GM21447 (cell line): ENCODE measurements around the gene R3HDML.

Experiments used
- ATAC-seq: cut with Tn5 transposase; IDR thresholded peaks from one replicate; pipeline ENCODE4 v1.9.1; 2021; ENCODE audit not compliant: unreplicated experiment

The R3HDML gene

DNA sequence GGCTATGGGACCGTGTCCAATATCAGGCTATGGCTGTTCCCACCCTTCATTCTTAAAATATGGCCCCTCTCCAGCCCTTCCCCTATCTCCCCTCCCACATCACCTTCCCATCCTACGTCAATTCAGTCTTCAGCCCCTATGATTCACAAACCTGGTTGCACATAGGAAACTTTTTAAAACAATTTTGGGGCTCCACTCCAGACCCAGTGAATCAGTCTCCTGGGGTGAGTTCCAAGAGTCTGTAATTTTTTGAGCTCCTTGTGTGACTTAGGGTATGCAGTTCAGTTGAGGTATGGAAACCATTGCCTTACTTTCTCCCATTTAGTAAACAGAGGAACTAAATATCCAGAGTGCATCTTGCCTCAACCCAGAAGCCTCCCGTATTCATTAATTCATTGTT, 24.2 kb downstream of the R3HDML start:
- ATAC-seq: no peak

DNA sequence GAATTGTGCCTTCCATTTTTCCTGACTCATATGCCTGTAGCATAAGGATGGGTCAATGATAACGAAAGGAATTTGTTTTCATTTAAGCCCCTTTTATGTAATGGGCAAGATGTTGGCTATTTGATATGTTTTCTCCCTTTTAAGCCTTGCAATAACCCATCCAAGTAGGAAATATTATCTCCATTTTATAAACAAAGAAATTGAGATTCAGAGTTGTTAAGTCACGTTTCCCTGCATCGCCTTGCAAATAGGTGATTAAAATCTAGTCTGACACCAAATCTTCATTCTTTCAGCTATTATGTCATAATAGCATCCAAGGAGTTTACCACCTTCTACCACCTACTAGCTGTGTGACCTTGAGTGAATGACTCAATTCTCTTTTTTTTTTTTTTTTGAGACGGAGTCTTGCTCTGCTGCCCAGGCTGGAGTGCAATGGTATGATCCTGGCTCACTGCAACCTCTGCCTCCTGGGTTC, 25.7 kb downstream of the R3HDML start:
- no peak for ATAC-seq

DNA sequence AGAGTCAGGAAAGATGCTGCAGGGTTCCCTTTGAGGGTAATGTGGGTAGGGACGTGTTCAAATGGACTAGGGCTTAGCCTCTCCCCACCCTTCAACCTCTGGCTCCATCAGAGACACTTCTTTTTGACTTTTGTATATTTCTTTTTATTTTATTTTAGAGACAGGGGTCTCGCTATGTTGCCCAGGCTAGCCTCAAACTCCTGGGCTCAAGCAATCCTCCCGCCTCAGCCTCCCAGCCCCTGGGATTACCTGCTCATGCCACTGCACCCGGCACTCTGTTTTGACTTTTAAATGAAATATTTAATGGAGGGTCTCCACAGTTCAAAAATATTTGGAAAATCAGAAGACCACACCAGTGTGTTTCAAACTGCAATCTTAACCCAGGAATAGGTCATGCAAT, 27.2 kb downstream of the R3HDML start:
- ATAC-seq: no peak

DNA sequence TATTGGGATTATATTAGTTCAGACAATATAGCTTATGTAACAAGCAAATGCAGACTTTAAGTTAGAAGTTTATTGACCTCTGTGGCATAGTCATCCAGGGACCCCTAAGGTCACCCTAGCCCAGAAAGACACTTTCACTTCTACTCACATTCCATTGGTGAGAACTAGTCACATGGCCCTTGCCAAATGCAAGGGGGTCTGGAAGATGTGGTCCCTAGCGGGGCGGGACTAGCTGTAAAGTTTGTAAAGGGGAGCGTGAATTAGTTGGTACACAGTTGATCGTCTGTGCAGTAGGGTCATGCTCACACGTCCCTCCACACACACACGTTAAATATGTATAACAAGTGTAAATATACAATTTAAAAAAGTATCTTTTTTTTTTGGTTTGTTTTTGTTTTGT, 27.9 kb downstream of the R3HDML start:
- ATAC-seq: no peak

DNA sequence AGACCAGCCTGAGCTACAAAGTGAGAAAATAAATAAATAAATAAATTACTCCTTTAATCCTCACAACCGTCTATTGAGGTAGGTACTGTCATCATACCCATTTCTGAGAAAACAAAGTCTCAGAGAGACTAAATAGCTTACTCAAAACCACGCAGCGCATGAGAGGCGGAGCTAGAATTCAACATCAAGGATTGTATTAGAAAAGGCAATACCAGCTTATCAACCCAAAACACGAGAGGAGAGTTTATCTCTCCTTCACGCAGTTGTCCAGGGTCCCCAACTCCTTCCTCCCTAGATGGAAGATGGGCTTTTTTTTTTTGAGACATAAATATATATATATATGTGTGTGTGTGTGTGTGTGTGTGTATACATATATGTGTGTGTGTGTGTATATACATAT, 30.9 kb downstream of the R3HDML start:
- ATAC-seq: no peak

DNA sequence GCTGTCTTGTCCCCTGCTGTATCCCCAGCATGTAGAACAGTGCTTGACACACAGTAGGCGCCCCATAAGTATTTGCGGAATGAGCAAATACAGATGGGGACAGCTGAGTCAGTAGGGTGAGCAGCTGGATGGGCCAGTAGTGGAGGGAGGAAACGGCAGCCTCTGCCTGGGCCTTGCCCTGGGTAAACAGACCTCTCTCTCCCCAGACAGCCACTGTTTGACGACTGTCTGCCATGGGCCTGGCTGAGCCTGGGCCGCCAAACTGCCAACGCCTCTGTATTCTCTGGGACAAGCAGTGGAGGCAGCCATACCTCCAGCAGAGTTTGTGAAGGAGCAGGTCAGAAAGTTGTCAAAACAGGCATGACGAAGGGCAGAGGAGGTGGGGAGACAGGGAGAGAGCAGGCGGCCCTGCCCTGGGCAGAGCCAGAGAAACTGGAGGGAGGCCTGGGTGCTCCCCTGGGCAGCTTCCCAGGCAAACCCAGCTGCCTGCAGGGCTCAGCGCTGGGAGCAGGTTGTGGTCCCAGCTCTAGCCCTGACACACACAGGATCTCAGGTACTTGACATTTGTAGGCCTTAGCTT, 33.9 kb downstream of the R3HDML start:
- ATAC-seq: no peak

DNA sequence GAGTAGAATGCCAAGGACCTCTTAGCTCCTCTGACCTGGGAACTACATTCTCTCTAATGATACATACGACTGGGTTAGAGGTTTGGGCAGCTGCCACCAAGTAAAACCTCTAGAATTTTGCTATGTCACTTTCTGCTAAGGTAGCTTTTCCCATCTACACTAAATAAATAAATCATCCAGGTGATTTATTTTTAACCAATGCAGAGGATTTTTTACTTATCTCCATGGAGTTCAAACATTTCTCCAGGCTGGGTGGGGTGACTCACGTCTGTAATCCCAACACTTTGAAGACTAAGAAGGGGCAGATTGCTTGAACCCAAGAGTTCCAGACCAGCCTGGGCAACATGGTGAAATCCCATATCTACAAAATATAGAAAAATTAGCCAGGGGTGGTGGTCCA, 45.8 kb downstream of the R3HDML start:
- no peak for ATAC-seq

DNA sequence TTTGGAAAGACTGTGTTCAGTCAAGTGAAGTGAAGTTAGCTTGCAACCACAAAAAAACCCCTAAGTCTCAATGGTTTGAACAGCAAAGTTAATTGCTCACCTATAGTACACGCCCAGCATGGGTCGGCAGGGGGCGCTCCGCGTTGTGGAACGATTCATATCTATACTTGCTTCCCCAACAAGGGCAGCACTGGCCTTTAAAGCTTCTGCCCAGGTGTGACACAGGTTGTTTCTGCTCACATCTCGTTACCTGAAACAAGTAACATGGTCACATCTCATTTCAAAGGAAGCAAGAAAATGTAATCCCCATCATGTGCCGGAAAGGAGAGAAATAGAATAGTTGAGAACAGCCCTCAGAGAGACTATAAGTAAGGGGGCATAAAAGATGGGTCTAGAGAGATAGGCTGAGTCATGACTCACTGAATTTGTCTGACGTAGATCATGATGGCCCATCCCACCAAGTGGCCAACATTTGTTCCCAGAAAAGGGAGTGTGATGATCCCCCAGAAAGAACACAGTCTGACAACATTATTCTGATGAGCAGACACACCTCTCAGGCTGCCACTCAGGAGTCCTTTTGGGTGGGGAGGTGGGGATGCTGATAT, 47.7 kb downstream of the R3HDML start:
- ATAC-seq: no peak

DNA sequence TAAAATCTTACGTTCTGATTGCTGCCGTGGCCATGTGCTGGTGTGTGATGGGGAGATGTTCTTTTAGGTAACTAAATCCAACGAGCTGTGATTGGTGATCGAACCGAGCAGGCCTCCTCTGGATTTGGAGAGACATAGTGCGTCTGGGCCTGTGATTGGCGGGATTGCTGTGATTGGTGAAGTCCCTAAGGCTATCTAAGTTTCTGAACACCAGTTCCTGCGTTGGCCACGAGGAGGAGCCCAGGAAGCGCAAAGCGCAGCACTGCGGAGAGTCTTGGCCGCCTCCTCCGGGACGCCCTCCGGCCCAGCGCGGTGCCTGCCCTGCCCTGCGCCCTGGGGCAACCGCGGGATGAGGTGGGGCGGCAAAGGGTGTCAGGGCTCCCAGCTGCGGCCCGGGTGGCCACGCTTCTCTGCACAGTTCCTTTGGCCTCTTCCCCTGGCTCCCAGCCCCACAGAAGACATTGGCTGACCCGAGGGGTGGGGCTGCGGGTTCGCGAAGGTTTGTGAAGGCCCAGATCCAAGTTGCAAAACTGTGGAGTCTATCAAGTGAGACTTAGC, 51.7 kb downstream of the R3HDML start:
- ATAC-seq: no peak

DNA sequence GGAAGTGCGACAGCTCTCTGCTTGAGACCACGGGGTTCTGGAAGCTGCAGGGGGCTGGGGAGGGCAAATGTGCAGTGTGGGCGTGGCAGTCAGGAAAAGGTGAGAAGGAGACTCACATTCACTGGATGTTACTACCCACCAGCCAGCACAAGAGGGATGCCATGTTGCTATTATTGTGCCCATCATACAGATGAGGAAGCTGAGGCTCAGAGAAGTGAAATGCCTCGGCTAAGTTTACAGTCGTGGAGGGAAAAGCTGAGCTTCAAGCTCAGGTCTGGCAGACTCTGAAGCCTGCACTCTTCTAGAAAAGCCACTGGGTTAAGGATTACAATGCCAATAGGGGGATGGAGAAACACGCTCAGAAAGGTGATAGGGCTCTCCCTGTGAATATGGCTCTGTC, 53.0 kb downstream of the R3HDML start:
- ATAC-seq: no peak

DNA sequence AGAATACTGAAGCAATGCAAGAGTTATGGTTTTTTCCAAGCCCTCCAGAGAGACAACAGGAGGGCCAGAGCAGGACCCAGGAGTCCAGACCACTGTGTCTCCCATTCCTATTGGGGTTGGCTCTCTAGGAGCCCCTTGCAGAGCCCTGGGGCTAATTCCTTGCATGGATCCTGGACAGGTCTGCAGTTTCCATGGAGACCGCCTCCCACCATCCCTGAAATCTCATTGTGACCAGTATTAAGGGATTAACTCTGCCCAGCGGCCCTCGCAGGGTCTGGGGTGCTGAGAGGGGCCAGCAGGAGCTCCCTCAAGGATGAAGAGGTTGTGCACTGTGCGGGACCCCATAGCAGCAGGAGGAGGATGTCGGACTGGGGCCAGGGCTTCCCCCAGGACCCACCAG, 53.4 kb downstream of the R3HDML start:
- ATAC-seq: no peak

DNA sequence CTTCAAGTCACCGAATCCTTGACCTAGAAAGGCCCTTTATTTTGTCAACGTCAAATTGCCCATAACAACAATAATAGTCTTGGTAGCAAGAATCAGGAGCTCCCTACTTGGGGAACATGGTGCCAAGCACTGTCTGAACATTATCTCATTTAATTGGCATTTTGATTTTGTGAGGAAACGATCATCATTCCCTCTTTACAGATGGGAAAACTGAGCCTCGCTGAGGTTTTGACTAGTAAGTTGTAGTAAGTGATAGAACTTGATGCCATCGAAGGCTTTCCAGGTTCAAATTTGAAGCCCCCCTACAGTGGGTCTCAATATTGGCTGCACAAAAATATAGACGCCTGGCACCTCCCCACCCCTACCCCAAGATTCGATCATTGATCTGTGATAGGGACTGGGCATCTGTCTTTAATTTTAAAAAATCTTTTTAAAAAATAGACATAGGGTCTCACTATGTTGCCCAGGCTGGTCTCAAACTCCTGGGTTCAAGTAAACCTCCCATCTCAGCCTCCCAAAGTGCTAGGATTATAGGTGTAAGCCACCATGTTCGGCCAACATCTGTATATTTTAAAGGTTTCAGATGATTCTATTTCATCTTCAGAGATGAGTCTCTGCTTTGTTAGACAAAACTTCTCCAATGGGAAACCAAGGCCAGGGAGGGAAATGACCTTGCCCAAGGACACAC, 55.4 kb downstream of the R3HDML start:
- ATAC-seq: no peak

DNA sequence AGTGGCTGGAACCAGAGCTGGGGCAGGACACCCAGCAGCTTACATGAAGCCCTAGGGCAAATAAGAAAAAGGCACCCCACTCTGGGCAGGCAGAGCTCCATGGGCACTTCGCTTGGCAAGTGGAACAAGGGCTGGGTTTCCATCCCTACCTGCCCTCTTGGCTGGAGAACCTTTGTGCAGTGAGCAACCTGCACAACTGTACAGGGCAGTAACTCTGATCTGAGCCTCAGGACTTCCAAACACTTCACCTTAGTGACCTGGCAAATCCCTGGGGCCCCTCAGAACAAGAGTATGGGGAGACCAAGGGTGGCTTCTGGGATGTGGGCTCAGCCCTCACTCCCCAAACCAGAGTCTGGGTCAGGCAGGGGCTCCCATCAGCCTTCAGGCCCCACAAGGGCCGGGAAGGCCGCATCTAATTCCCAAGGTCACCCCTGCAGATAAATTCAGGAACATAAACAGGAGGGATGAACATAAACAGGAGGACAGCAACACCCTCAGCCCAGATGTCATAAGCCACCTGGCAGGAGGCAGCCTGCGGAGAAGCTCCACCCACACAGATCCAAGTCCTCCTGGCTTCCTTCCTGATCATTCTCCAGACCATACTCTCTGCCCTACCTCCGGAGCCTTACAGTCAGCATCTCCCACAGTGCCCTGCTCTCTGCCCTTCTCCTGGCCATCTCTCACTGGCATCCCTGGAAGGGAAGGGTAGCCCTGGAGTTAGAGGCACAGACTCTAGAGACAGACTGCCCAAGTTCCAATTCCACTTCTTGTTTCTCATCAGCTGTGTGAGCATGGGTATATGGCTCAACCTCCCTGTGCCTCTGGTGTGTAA, 56.1 kb downstream of the R3HDML start:
- ATAC-seq: no peak

DNA sequence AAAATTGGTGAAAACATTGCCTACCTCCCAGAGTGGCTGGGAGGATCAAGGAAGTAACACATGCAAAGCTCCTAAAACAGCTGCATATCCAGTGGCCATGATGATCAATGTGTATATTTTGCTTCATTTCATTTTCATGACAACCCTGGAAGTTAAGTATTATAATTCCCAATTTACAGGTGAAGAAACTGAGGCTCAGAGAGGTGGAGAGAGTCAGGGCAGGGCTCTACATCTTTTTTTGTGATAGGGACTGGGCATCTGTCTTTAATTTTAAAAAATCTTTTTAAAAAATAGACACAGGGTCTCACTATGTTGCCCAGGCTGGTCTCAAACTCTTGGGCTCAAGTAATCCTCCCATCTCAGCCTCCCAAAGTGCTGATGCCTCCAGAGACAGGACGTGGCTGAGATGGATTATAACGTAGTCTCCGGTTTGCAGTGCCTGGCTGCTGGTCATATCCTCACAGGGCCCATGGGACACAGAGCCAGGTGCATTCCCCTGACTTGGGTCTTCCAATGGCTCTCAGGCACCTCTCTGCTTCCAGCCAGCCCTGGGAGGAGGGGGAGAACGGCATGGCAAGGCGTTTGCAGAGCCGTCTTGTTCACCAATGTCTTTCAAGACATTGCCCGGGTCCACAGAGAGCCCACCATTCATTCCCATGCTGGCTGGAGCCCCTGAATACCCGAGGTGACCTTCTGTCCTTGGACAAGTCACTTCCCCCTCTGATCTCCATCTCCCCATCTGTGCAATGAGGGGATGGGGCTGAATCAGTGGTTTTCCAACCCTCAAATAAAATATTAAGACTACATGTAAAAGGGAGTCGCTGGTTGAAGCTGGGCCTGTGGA, 57.0 kb downstream of the R3HDML start:
- ATAC-seq: no peak

DNA sequence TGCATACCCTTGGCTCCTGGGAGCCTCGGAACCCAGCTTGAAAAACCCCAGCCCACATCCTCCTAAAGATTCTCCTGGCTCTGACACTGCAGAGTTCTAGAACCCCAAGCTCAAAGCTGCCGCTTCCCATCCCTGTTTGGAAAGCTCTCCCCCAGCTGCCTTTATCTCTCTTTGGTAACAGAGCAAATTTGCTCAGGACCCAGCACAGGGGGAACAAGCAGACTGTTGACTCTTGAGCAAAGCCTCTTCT, 57.5 kb downstream of the R3HDML start:
- no peak for ATAC-seq

DNA sequence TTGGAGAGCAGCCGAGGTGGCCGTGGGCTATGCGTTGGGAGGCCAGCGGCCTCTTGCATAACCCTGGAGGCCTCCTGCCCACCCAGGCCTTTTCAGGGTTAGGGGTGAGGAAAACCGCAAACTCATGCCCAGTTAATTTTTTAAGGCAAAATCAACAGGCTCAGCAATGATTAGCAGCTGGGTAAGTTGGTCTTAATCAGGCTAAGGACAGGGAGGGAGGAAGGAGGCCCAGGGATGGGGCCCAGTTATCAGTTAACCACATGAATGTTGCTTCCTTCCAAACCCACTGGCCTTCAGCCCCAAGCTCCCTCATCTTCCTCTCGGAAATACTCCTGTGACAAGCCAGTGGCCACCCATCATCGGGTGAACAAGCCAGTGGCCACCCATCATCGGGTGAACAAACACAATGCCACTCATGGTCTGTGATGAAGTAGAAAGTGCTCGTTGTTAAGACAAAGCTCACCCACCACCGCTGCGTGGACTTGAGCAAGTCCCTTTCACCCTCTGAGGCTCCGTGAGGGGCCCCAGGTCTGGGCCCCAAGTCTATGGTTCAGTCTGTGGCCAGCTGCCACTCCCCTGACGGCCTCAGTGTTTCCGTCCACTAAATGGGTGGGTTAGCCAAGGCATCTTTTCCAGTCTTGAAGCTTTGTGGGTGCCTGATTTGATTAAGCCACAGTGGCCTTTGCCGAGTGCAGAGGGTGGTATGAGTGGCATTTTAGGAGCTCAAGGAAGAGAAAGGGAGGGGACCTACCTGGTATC, 58.0 kb downstream of the R3HDML start:
- ATAC-seq: no peak

DNA sequence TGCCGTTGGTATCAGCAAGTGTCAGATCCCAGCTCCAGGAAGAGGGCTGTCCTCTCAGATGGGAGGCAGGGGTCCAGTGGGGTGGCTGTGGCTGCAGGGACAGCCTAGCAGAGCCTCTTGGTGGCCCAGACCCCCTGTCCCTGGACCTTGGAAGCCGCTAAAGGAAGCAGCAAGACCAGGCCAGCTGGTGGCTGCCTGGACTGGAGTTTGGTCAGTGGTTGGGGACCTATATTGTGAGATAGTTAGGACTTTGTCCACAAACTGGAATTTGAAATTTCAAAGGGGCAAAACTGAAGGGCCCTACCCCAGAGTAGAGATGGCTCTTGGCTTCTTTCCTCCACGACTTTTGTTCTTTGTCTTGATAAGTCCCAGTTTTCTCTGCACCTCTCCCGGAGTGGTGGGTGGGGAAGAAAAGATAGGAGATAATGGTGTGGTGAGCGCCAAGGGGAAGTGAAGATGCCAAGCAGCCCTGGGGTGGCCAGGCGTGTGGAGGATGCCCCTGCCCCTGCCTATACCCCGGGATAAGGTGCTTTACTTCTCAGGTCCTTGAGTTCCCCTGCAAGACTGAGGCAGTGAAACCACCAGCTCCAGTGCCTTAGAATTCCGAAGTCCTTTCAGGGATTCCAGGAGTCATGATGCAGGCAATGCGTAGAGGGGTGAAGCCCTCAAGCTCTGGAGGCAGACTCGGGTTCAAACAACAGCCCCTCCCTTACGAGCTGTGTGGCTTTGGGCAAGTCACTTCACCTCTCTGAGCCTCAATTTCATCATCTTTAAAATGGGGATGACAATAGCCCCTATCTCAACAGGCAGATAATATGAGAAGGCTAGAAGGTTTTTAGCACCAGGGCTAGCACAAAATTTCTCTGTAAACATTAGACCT, 58.9 kb downstream of the R3HDML start:
- no peak for ATAC-seq

DNA sequence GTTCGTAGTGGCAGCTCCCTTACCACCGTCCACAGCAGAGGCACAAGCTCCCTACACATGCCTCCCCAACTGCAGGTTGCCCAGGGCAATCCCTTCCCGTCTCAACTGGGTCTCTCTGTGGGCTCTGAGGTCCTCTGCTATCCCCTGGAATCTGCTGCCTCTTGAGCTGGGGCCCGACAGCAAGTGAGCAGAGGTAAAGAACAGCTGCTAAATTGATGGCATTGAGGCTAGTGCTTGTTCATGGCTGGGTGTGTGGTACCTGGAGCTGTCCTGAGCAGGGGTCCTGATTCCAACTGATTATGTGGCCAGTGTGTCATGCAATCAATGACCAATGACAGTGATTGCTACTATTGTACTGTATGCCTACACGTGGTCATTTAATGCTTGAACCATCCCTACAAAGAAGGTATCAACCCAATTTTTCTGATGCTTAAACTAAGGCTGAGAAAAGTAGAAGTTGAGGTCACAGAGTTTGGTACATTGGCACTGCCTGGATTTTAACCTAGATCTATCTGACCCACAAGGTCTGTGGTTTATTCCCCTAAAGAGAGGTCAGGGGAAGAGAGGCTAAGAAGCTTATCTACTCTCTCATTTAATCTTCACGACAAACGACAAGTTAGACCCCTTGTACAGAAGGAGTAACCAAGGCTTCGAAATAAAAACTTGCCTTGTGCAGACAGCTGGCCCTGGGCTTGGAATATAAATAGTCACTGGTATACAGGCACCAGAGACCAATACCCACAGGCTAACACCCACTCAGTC, 59.7 kb downstream of the R3HDML start:
- no peak for ATAC-seq
